Chondrocyte (in vitro differentiated cells): ENCODE data around the gene MSH3. TPM values are rescaled to one million over a fixed set of nuclear protein-coding genes. Genes with fewer than 3 reads are reported as not detected.

Experiments
- DNase-seq: peaks from one replicate; pipeline ENCODE4 v3.0.0; 2021; ENCODE audit warnings: mixed read lengths, low spot score
- H3K27ac Mint-ChIP-seq: one replicate; pipeline ENCODE4 v1.8.0; 2021; ENCODE audit warnings: mild to moderate bottlenecking, moderate library complexity, mixed read lengths; ENCODE audit not compliant: unreplicated experiment
- H3K27me3 Mint-ChIP-seq: 2 replicates; pipeline ENCODE4 v1.8.0; 2021; ENCODE audit warnings: low read depth, mixed read lengths
- H3K36me3 Mint-ChIP-seq: 2 replicates; pipeline ENCODE4 v1.8.0; 2021; ENCODE audit warnings: low read depth, mixed read lengths
- H3K4me1 Mint-ChIP-seq: 2 replicates; pipeline ENCODE4 v1.8.0; 2021; ENCODE audit warnings: low read depth, mild to moderate bottlenecking, mixed read lengths
- H3K4me3 Mint-ChIP-seq: one replicate; pipeline ENCODE4 v1.8.0; 2021; ENCODE audit warnings: mild to moderate bottlenecking, moderate library complexity, mixed read lengths; ENCODE audit not compliant: unreplicated experiment
- H3K9me3 Mint-ChIP-seq: 2 replicates; pipeline ENCODE4 v1.8.0; 2021; ENCODE audit warnings: low read depth, mixed read lengths
- CTCF ChIP-seq: fragments of 200-600 bp; sonication (generic); IDR thresholded peaks from 2 replicates; pipeline ENCODE4 v1.5.0; 2021; ENCODE audit warnings: antibody characterized with exemption, mild to moderate bottlenecking, moderate library complexity
- total RNA-seq: library from RNA; stranded (reverse); gene quantifications from 3 replicates; pipeline ENCODE4 v1.2.1, GENCODE V29; 2021

Gene MSH3
- total RNA-seq, 1 donor from 2014 or later, result 11.9 TPM

- no peaks in the 10 kb centered on the region for H3K4me1 Mint-ChIP-seq
- TF ChIP-seq CTCF, result no peak
- H3K27me3 Mint-ChIP-seq, result no peaks in the 10 kb centered on the region
- H3K36me3 Mint-ChIP-seq, result peaks cover 6% of the 10 kb centered on the region
- no peak for DNase-seq
- no peak overlapping the region for H3K27ac Mint-ChIP-seq
- H3K4me3 Mint-ChIP-seq, result no peak overlapping the region
- H3K9me3 Mint-ChIP-seq, result no peaks in the 10 kb centered on the region
These were observed 42.6 kb downstream of the MSH3 start for GRCh38 chr5:80697100-80697499.

- no peaks in the 10 kb centered on the region for H3K9me3 Mint-ChIP-seq
- H3K27me3 Mint-ChIP-seq, result no peaks in the 10 kb centered on the region
- DNase-seq, result no peak
- no peak overlapping the region for H3K27ac Mint-ChIP-seq
- peaks cover 8% of the 10 kb centered on the region for H3K36me3 Mint-ChIP-seq
- TF ChIP-seq CTCF, result no peak
- H3K4me1 Mint-ChIP-seq, result peaks cover 2% of the 10 kb centered on the region
- H3K4me3 Mint-ChIP-seq, result no peak overlapping the region
These were observed 43.9 kb downstream of the MSH3 start for GRCh38 chr5:80698369-80698768.

- Mint-ChIP-seq H3K36me3 (peaks cover 6% of the 10 kb centered on the region), H3K27me3 (no peaks in the 10 kb centered on the region), H3K9me3 (no peaks in the 10 kb centered on the region), H3K27ac (no peak overlapping the region), H3K4me1 (peaks cover 21% of the 10 kb centered on the region), H3K4me3 (no peak overlapping the region)
- DNase-seq, result no peak
- TF ChIP-seq CTCF, result no peak
These were observed 47.1 kb downstream of the MSH3 start for GRCh38 chr5:80701597-80701996.

GRCh38 chr5:80703291-80703690, 48.8 kb downstream of the MSH3 start:
- no peak for TF ChIP-seq CTCF
- Mint-ChIP-seq H3K36me3 (peaks cover 5% of the 10 kb centered on the region), H3K4me3 (no peak overlapping the region), H3K27me3 (no peaks in the 10 kb centered on the region), H3K27ac (no peak overlapping the region), H3K4me1 (peaks cover 32% of the 10 kb centered on the region), H3K9me3 (no peaks in the 10 kb centered on the region)
- no peak for DNase-seq

- no peaks in the 10 kb centered on the region for H3K27me3 Mint-ChIP-seq
- peaks cover 4% of the 10 kb centered on the region for H3K36me3 Mint-ChIP-seq
- no peak overlapping the region for H3K27ac Mint-ChIP-seq
- no peak for TF ChIP-seq CTCF
- no peak overlapping the region for H3K4me3 Mint-ChIP-seq
- peaks cover 32% of the 10 kb centered on the region for H3K4me1 Mint-ChIP-seq
- DNase-seq, result no peak
- H3K9me3 Mint-ChIP-seq, result no peaks in the 10 kb centered on the region
These were observed 49.3 kb downstream of the MSH3 start for GRCh38 chr5:80703747-80704146.
